SIG-M5 treated with dmso at 0.1 percent for 504 hours (cell line): ENCODE results near the gene HOXB2.
"Not testable (repeated sequence)": the region's sequence is repeated elsewhere in the genome, so short reads cannot be mapped to it uniquely, and the experiment has no call there.

ENCODE experiments used
- DNase-seq: peaks from one replicate; lab custom pipeline; 2025; ENCODE audit not compliant: unreplicated experiment; lab: John Stamatoyannopoulos, UW

Gene HOXB2

DNA sequence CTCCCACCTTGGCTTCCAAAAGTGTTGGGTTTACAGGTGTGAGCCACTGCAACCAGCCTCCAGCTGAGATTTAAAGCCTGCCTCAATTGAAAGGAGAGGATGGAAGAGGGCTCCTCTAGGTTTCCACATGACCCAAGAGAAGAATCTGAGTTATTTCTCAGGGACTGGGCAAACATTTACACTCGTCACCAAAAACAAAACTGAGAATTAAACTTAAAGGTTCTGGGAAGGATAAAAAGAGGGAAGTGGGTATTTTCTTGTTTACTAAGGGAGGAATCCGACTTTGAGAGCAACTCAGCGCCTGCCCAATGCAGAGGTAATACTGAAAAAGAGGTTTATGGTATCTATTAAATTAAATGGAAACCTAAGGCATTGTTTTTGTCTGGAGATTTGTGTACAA lies 27.4 kb downstream of the HOXB2 start:
- DNase-seq, result peak; percentile 17

DNA sequence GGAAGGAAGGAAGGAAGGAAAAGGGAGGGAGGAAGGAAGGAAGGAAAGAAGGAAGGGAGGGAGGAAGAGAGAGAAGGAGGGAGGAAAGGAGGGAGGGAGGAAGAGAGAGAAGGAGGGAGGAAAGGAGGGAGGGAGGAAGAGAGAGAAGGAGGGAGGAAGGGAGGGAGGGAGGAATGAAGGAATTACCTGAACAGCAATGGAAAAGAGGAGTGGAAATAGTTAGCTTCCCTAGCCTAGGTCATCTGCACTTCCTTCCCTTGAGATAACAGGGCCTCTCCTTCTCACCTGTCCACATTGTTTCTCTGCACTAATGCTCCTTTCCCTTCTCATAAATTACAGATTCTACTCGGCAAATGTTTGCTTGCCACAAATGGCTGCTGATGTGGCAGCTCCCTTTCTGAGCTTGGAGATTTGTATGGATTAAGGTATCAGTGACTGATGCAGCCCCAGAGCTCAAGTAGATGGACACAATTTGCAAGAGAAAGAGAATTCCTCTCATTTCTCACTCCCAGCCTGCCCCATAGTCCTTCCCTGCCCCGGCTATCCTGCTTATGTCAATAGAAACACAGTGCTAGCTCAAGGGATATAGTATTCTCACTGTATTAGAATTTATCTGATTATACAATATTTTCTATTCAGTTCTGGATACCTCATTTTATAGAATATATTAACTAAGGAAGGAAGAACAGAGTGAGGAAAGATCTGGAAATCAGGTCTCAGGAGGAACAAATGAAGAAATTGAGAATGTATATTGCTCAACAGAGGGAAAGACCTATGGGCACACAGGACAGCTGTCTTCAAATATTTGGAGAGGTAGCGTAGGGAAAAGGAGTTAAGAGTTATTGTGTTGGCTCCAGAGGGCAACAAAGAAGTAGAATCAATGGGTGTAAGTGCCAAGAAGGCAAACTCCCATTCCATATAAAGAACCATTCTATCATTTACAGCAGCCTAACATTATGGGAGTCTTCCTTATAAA lies 28.7 kb downstream of the HOXB2 start:
- DNase-seq, result no peak

DNA sequence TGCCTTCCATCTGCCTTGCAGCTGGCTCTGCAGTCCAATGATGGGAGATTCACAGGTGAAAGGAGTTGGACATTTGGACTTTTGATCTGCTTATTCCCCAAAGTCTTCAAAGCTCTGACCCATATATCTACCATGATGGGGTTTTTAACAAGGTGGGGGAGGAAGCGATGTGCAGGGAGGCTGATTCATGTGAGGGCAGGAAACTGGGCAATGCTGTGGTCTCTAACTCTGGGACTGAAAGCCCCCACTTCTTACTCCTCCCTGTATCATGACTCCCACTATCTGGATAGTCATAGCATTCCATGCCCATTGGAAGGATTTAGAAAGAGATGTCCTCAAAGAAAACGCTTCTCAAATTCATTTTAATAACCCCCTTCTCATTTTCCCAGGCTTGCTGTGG lies 30.4 kb downstream of the HOXB2 start:
- DNase-seq, result no peak

DNA sequence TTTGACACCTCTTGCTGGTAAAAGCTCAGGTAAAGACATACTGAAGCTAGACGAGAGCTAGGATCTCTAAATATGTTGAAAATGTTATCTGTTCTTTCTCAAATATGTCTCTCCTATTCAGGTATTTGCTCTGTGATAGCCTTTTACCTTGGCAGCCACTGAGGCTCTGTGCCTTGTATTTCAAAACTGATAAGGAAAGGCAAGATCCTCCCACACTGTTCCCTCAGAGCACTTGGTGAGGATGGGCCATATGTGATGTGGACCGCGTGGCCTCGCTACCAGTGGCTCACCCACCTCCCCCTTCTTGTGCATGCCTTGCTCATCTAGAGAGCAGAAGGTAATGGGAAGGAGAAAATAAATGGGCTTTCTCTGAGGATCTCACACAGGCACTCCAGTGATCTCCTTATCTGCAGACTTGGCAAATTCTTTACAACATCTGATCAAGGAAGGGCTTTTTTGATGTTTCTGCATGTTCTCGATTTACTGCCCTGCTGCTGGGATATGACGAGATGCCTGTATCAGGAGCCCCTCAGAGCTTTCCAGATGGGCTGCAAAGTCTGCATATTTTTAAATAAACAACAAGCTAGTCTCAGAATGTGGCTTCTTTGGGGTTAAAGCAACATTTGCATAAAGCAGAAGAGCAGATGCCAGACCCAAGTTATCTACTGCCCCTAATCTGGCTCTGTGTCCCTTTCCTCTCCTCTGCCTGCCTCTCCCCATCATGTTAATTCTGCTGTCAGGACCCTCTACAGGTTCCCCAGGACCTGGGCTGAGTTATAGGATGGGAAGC lies 31.0 kb downstream of the HOXB2 start:
- no peak for DNase-seq

DNA sequence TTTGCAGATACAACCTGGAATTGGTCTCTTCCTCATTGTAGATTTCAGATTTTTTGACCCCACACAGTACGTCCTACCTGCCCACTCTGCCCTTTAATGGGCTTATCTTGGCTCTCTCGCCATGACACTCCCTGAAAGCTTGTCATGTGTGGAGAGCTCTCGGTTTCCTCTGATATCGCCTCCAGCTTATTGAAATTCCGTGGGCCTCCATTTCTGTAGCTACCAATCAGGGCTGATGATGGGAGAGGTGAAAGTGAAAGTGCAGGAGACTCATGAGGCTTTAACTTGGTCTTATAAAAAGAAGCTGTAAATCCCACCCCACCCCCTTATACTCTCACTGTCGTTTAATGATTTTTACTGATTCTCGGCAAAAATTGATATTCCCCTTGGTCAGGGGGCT lies 31.8 kb downstream of the HOXB2 start:
- no peak for DNase-seq

DNA sequence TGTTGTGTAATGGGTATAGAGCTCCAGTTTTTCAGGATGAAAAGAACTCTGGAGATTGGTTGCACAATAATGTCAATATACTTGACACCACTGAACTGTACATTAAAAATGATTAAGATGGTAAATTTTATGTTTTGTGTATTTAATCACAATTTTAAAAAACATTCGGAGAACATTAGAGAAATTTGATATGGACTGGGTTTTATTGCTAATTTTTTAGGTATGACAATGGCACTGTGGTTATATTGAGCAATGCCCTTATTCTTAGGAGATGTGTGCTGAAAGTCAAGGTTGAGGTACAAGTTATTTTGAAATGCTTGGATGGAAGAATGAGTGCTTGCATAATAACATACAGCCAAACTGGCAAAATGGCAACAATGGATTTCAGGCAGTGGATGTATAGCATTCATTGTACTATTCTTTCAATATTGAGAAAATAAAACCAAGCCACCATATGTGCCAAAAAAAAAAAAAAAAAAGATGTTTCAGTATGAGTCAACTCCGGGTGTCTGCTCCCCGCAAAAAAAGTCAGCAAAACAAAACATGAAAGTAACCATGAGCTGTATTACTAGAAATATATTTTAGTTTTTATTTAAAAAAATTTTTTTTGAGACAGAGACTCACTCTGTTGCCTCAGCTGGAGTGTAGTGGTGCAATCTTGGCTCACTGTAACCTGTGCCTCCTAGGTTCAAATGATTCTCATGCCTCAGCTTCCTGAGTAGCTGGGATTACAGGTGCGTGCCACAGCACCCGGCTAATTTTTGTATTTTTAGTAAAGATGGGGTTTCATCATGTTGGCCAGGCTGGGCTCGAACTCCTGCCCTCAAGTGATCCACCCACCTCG lies 33.9 kb downstream of the HOXB2 start:
- DNase-seq, result peak; percentile 46

DNA sequence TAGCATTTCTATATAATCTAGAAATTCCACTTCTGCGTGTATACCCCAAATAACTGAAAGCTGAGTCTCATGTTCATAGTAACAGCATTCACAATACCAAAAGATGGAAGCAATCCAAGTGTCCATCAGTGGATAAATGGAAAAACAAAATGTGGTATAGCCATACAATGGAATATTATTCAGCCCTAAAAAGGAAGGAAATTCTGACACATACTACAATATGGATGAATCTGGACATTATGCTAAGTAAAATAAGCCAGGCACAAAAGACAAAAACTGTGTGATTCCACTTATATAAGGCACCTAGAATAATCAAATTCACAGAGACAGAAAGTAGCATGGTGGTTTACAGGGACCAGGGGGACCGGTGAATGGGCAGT lies 34.5 kb downstream of the HOXB2 start:
- DNase-seq, result no peak

DNA sequence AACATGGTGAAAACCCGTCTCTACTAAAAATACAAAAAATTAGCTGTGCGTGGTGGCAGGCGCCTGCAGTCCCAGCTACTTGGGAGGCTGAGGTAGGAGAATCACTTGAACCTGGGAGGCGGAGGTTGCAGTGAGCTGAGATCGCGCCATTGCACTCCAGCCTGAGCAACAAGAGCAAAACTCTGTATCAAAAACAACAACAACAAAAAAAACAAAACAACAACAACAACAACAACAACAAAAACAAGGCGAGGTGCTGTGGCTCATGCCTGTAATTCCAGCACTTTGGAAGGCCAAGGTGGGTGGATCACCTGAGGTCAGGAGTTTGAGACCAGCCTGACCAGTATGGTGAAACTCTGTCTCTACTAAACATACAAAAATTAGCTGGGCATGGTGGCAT lies 35.2 kb downstream of the HOXB2 start:
- not testable (repeated sequence) for DNase-seq

DNA sequence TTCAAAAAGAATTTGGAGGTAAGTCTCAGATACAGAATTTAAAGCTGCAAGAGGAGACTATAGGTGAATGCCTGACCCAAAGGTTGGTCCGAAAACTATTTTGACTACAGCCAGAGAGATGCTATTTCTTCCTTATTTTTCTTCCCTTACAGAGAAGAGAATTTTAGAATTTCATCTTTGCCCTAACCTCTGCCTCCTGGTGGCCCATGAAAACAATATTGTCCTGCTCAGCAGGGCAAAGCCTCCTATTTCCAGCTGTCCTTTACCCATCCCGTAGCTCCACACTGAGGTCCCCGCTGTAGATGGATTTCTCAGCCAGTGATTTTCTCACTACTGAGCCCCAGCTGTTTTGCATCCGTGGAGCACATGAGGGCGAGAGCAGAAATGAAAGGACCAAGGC lies 38.7 kb downstream of the HOXB2 start:
- no peak for DNase-seq

DNA sequence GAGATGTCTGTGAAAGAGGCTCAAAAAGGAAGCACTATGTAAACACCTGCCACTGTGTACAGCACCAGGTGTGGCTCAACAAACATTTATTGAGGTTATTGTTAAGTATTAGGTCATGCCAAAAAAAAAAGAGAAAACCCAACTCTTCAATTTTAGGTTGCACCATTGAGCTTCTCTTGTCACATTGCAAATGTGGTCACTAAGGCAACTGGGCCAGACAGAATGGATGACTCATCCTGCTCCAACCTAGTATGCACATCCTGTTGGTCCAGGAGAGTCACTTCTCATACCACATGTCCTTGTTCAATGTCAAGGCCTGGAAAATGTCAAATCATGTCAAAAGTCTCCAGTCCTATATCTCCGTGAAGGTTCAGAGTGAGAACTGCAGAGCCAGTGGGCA lies 39.1 kb downstream of the HOXB2 start:
- peak; percentile 85 for DNase-seq

DNA sequence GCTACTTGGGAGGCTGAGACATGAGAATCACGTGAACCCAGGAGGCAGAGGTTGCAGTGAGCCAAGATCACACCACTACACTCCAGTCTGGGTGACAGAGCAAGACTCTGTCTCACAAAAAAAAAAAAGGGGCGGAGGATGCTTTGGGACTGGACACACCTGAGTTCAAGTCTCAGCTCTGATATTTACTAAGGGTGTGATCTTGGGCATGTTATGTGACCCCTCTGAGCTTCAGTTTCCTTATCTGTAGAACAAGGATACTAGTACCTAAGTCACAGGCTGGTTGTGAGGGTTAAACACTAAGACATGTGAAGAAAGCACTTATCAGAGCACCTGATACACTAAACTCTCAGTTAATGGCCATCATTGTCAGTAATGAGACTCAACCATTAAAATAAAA lies 40.0 kb downstream of the HOXB2 start:
- no peak for DNase-seq

DNA sequence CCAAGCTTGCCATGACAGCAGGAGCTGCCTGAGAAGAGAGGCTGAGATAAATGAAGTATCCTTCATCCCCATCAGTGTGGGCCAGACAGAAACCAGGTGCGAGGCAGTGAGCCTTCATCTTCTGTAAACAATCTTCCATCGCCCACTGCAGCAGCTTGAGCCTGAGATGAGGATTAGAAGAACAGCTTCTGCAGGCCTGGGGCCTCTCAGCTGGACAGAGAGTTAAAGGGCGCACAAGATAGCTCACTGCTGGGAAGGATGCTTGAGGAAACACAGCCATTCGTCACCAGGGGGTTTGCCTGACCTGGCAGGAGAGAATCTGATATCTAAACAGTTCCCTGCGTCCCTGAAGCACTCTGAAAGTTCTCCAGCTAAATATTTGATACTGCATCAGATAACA lies 41.2 kb downstream of the HOXB2 start:
- no peak for DNase-seq

DNA sequence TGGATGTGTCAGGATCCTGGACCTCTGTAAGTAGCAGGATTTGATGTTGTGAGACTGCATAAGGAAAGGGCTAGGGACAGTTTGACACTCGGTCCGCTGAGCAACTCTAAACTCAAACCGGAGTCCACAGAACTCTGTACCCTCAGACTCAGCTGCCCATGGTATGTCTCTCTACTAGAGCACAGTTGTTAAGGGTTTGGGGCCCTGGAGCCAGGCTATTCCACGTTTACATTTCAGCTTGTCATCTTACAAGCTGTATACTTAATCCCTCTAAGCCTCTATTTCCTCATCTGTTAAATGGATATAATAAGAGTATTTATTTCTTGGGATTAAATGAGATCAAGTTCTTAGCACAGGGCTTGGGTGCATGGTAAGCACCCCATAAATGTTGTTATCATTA lies 42.0 kb downstream of the HOXB2 start:
- no peak for DNase-seq

DNA sequence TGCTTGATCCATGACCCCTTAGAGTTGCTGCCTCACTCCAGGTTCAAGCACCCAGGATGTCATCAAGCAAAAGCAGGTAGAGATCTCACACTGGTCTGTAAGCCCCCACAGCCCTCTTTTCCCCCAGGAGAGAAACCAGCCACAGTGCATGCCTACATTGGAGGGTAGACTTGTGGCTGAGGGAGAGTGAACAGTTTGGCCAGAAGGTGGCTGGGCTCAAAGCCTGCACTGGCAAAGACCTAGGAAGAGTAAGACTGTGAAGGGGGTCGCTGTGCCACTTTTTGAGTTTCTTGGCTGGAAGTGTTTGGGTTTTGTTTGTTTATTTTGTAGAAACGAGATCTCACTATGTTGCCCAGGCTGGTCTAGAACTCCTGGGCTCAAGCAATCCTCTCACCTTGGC lies 42.6 kb downstream of the HOXB2 start:
- DNase-seq, result no peak

DNA sequence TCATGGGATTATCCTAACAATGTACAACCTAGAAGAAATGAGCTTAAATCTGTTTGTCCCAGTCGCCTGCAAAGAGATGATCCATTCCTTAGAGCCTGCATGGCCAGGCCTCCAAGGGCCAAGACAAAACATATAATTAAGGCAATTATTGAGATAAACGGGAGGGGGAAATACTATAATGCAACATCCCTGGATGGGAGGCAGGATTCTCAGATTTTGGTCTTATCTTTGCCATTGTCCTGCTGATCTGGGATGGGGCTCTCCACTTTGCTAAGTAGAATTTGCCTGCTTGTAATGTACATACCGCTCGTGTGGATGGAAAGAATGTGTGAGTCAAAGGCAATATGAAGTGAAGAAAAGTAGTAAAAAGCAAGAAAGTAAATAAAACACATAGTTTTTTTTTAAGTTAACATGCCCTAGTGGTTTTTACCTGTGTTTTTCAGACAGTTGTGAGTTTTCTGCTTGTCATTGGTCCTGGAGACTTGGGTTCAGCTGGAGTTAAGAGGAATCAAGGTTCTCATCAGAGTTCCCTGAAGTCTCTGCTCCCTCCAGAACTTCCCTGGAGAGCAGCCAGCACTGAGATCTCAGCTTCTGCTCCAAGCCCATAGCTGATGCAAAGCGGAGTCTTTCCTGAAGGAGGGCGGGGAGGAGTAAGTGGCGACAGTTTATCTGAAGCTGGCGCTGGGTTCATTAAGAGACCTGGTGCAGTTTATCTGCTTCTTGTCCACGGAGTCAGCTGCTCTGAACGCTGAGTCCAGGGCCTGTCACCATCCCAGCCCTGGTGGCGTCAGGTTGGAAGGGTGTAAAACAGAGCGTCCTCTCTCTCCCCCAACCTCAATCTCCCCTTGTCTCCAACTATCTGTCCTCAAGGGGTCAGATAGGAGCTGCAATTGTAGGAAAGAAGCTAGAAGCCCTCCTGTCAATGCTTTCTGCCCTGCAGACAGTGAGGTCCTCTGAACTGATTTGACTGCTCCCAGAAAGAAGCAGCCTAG lies 44.2 kb downstream of the HOXB2 start:
- DNase-seq, result no peak

DNA sequence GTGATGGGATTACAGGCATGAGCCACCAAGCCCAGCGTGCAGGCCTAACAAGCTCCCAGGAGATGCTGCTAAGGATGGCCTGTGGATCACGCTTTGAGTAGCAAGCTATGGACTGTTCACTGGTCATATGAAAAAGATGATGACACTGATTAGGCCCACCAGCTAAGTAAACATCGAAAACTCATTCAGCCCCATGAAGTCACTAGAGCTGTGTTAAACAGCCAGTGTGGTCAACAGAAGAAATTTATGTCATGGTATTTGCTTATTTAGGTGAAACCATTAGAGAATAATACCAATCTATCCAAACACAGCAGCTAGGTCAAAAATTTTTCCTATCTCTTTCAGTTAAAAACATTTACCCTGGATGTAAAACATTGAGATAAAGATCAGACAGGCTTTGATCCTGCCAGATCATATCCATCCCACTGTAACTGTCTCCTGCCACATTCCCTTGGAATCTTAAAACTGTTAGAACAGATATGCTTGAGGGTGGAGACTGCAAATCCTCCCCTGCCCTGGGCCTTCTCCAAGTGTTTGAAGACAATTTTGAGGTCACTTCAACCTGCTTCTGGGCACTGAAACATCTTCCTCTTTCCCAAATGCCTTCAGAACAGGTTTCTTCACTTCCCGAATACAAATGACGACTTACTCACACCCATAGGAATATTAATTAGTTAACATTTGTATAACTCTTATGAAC lies 45.0 kb downstream of the HOXB2 start:
- no peak for DNase-seq

DNA sequence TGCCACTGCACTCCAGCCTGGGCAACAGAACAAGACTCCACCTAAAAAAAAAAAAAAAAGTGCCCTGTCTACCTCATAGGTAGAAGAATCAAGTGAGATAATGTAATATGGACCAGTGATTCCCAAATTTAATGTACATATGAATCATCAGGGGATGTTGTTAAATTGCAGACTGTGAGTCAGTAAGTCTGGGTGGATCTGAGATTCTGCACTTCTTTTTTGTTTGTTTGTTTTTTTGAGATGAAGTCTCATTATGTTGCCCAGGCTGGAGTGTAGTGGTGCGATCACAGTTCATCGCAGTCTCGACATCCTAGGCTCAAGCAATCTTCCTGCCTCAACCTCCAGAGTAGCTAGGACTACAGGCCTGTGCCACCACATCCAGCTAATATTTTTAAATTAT lies 45.7 kb downstream of the HOXB2 start:
- no peak for DNase-seq

DNA sequence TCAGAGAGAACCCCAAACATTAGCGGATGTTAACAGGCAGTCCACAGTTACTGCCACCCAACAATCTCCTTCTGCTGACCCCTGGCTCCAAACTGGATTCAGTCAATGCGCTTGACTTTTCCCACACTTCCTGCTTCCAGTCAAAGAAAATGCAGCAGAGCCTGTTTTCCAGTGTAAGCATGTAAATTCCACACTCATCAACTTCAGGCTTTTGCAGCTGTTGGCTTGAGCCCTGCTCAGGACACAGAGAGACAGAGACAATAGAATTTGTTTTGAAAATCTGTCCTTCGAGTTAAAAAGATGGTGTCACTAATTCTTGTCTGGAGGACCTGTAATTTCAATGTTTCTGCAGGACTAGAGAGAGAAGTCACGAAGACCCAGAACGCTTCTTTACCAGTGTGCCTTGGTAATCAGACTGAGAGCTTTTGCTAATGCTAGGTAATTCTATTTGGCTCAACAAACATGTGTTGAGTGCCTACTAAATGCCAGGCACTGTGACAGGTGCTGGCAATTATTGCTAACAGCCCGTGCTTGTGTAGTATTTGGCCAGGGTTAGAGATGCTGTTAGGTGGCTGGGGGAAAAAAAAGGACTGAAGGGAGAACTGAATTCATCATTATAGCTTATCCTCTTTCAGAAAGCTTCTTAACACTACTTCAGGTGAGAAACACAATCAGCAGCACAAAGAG lies 46.6 kb downstream of the HOXB2 start:
- peak; percentile 54 for DNase-seq

DNA sequence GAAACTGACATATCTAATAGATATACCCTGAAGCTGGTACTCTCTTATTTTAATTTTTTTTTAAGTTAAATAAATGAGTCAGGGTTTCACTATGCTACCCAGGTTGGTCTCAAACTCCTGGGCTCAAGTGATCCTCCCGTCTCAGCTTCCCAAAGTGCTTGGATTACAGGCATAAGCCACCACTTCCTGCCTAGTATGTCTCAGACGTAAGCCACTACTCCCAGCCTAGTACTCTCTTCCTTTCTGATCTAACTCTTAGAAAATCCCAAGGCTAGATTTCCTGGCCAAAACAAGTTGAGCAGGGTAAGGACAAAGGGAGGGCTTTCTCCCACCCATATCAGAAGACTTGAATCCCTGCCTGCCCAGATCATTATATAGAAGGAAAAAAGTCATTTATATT lies 47.8 kb downstream of the HOXB2 start:
- DNase-seq, result no peak
